ENCODE data around the gene ACAP3. TPM values are rescaled to one million over a fixed set of nuclear protein-coding genes. Genes with fewer than 3 reads are reported as not detected.

ACAP3 gene
- total and polyA plus RNA-seq, 4 donors: 2.7 to 24.8 (median 15.0) TPM

GRCh38 chr1:1280782-1281481 is 26.8 kb downstream of the ACAP3 start:
- Histone ChIP-seq H3K27ac (ENCODE audit: low read depth in 1 of 2, low read length in 2 of 2) (peak overlapping the region; percentile 38 to 71), H3K27me3 (ENCODE audit: control insufficient read depth in 4 of 4, insufficient read depth in 4 of 4, low read length in 3 of 4) (no peaks in the 10 kb centered on the region), H3K9me3 (ENCODE audit: control insufficient read depth in 4 of 4, low read length in 3 of 4) (no peaks in the 10 kb centered on the region), H3K9ac (ENCODE audit: low read depth in 1 of 2, low read length in 2 of 2) (no peak overlapping the region), H3K36me3 (ENCODE audit: control insufficient read depth in 4 of 4, insufficient read depth in 3 of 4, low read depth in 1 of 4, low read length in 3 of 4) (no peaks in the 10 kb centered on the region), H3K4me3 (ENCODE audit: low read depth in 1 of 3, low read length in 3 of 3) (no peak overlapping the region), H3K4me1 (ENCODE audit: control insufficient read depth in 4 of 4, insufficient read depth in 4 of 4, low read length in 3 of 4) (peaks cover 9 to 19% (median 16%) of the 10 kb centered on the region in 4 donors)
- no peak for TF ChIP-seq HNF4A (conservative IDR thresholded peaks at IDR 0.05)
- no peak for TF ChIP-seq CTCF (IDR thresholded peaks at IDR 0.05; ENCODE audit: low read depth, low read length, missing input control)
- TF ChIP-seq NR2F2 (IDR thresholded peaks at IDR 0.05): no peak
- no peak for TF ChIP-seq SP1 (IDR thresholded peaks at IDR 0.05)
- no peak for TF ChIP-seq HNF4G (IDR thresholded peaks at IDR 0.05)
- no peak for TF ChIP-seq JUND (IDR thresholded peaks at IDR 0.05)
- no peak for TF ChIP-seq ZBTB33 (IDR thresholded peaks at IDR 0.05)
- TF ChIP-seq MAX (IDR thresholded peaks at IDR 0.05): no peak
- no peak for TF ChIP-seq EGR1 (IDR thresholded peaks at IDR 0.05; ENCODE audit: low read depth in 2 of 2)
- TF ChIP-seq FOXA1 (IDR thresholded peaks at IDR 0.05): no peak
- no peak for TF ChIP-seq TAF1 (conservative IDR thresholded peaks at IDR 0.05)
- no peak for TF ChIP-seq REST (IDR thresholded peaks at IDR 0.05)
- DNase-seq (ENCODE audit: low spot score): no peak
- WGBS: 80% methylated on average over 21 of the region's 21 CpGs

- Histone ChIP-seq H3K4me3 (ENCODE audit: low read depth in 1 of 3, low read length in 3 of 3) (no peak overlapping the region), H3K4me1 (ENCODE audit: control insufficient read depth in 4 of 4, insufficient read depth in 4 of 4, low read length in 3 of 4) (peaks cover 12 to 33% (median 22%) of the 10 kb centered on the region in 4 donors), H3K27ac (ENCODE audit: low read depth in 1 of 2, low read length in 2 of 2) (no peak overlapping the region), H3K9ac (ENCODE audit: low read depth in 1 of 2, low read length in 2 of 2) (no peak overlapping the region), H3K27me3 (ENCODE audit: control insufficient read depth in 4 of 4, insufficient read depth in 4 of 4, low read length in 3 of 4) (no peaks in the 10 kb centered on the region), H3K36me3 (ENCODE audit: control insufficient read depth in 4 of 4, insufficient read depth in 3 of 4, low read depth in 1 of 4, low read length in 3 of 4) (no peaks in the 10 kb centered on the region), H3K9me3 (ENCODE audit: control insufficient read depth in 4 of 4, low read length in 3 of 4) (no peaks in the 10 kb centered on the region)
- 97% methylated on average over 16 of the region's 17 CpGs for WGBS
- DNase-seq (ENCODE audit: low spot score): no peak
- no peak for TF ChIP-seq JUND (IDR thresholded peaks at IDR 0.05)
- TF ChIP-seq REST (IDR thresholded peaks at IDR 0.05): no peak
- no peak for TF ChIP-seq NR2F2 (IDR thresholded peaks at IDR 0.05)
- no peak for TF ChIP-seq EGR1 (IDR thresholded peaks at IDR 0.05; ENCODE audit: low read depth in 2 of 2)
- no peak for TF ChIP-seq HNF4G (IDR thresholded peaks at IDR 0.05)
- no peak for TF ChIP-seq HNF4A (conservative IDR thresholded peaks at IDR 0.05)
- no peak for TF ChIP-seq FOXA2 (IDR thresholded peaks at IDR 0.05)
- TF ChIP-seq TAF1 (conservative IDR thresholded peaks at IDR 0.05): no peak
Measured at GRCh38 chr1:1279028-1279427, 28.7 kb downstream of the ACAP3 start.

Data from liver (tissue), 9 donors.